ENCODE data around the gene C2CD4D.

DNA sequence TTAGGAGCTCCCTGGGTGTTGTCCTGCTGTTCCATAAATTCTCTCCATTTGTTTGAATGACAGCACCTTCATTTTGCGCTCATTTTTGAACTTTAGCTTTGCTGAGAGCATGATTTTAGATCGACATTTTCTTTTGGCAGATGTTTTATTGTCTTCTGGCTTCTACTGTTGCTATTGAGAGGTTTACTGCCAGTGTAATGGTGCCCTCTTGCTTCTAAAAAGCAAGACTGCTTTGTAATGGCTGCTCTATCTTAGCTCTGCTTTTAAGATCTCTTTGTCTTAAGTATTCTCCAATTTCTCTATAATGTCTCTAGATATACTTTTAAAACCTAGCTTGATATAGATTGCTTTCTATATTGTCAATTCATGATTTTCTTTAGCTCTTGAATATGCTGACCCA, 41.9 kb upstream of the C2CD4D start:
- TF ChIP-seq, protein P1, sequence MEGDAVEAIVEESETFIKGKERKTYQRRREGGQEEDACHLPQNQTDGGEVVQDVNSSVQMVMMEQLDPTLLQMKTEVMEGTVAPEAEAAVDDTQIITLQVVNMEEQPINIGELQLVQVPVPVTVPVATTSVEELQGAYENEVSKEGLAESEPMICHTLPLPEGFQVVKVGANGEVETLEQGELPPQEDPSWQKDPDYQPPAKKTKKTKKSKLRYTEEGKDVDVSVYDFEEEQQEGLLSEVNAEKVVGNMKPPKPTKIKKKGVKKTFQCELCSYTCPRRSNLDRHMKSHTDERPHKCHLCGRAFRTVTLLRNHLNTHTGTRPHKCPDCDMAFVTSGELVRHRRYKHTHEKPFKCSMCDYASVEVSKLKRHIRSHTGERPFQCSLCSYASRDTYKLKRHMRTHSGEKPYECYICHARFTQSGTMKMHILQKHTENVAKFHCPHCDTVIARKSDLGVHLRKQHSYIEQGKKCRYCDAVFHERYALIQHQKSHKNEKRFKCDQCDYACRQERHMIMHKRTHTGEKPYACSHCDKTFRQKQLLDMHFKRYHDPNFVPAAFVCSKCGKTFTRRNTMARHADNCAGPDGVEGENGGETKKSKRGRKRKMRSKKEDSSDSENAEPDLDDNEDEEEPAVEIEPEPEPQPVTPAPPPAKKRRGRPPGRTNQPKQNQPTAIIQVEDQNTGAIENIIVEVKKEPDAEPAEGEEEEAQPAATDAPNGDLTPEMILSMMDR (IDR thresholded peaks at IDR 0.05), result no peak
- TF ChIP-seq POLR2A (IDR thresholded peaks at IDR 0.05), result no peak
